Activated CD8-positive, alpha-beta memory T cell treated with anti-CD3 and anti-CD28 coated beads for 1 hour (primary cell): Measurements from ENCODE around the gene SPANXN4.

Source experiments
- DNase-seq, 2 donors: peaks; one replicate each; pipeline ENCODE4 v3.0.0-alpha.2; 2020; ENCODE audit warnings: low read depth in 1 of 2; ENCODE audit errors: extremely low read depth in 1 of 2

The SPANXN4 gene, protein sequence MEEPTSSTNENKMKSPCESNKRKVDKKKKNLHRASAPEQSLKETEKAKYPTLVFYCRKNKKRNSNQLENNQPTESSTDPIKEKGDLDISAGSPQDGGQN

DNA sequence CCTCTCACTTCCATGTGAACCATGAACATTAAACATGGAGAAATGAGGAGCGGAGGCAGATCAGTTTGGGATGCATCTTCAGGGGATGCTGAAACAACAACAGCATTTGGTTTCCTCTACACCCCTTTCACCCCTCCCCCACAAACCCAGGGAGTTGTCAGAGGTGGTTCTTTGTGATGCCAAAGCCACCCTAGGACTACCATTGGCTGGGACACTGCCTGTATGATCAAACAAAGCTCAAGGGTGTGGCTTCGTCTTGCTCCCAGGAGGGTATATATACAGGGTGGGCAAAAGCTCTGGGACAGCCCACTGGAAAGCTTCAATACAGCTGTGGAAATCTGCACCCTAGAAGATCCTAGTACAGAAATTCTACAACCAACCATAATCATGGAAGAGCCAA lies at the start of gene SPANXN4:
TSS of gene SPANXN4 (plus strand) at position 301 of the 400 bp plus-strand sequence. CDS start at position 388, 87 bp downstream.
- no peak for DNase-seq

GRCh38 chrX:142977128-142977914 lies 48.4 kb upstream of the SPANXN4 start:
- DNase-seq: no peak

DNA sequence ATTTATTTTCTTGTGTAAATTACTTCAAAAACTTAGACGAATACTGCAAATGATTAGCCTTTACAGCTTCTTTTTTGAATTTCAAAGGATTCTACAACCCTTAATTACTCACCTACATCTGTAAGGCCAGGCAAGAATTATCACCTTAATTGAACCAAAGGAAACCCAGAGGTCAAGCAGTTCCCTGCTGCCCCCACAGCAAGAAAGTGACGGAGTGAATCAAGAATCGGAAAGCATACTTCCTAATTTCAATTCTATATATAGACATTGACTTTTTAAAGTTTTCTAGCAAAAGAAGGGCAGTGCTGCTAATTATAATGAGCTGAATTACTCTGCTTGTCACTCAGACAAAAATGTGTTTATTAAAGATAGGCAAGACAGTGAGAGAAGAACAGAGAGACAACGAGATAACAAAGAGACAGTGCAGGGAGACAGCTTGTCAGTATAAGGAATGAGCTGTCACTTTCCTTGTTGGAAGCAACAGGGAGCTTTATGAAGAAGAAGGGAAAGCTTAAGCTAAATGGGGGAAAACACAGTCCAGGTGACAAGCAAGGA lies 47.5 kb upstream of the SPANXN4 start:
- DNase-seq: no peak

GRCh38 chrX:142982679-142983078 lies 43.0 kb upstream of the SPANXN4 start:
- no peak for DNase-seq

DNA sequence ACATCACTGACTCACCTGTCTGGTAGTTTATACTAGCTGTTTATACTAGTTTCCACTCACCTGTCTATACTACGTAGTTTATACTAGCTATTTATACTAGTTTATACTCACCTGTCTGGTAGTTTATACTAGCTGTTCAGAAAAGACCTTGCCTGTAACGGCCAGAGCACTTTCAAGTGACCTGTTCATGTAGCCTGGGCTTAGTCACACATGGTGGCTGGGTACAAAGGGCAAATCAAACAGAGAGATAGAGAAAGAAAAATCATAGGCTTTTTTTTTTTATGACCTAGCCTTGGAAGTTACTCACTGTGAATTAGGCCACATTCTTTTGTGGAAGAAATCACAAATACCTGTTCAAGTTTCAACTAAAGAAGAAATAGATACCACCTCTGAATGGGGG lies 30.7 kb upstream of the SPANXN4 start:
- DNase-seq: no peak

DNA sequence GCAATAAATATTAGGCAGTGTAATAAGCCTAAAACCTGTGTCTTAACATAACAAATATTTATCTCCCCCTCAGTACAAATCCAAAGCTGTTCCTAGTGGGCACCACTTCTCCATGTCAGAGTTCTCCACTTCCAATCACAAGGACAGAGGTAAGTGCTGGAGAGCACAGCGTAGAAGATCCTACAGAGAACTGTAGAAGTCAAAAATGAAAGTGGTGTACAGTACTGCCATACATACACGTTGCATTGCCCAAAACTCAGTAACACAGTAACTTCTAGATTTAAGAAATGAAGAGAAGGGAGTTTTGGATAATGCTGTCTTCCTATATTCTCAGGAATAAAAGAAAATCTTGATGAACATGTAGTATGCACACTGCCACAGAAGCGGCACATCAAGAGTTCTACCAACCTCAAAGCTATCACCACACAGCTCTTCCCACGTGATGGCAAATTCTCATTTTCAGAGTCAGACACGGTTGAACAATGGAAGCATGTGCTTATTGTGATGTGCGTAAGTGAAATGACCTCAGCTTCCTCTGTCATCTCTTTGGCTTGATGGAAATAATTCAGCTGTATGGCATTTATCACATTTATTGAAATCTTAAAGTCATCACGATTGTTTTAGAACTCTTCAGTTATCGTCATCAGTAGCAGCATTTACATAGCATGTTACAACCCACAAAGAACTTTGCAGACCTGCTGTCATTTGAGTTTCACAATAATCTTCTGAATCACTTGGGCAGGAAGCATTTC lies 27.1 kb upstream of the SPANXN4 start:
- DNase-seq: no peak

GRCh38 chrX:142999199-142999701 lies 26.5 kb upstream of the SPANXN4 start:
- no peak for DNase-seq

DNA sequence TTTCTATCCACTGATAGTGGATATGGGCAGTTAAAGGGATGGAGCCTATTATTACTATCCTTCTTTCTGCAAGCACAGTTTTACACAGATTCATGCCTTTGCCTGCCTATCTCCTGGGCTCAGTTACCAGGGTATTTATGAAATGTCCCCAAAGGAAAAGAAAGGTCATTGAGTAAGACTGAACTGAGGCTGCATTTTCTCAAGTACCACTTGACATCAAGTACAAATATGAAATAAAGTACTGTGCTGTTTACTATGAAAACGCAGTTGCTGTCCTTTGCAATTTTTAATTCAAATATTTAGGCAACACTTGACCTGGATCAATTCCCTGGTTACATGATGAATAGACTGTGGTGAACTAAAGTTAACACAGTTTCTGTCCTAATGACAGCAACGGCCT lies 23.5 kb upstream of the SPANXN4 start:
- DNase-seq: no peak

DNA sequence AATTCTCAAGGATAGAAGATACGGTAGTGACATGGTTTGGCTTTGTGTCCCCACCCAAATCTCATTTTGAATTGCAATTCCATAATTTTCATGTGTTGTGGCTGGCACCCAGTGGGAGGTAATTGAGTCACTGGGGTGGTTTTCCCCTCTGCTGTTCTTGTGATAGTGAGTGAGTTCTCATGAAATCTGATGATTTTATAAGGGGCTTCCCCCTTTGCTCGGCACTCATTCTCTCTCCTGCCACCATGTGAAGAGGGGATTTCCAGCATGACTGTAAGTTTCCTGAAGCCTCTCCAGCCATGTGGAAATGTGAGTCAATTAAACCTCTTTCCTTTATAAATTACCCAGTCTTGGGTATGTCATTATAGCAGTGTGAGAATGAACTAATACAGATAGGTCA lies 8.5 kb upstream of the SPANXN4 start:
- DNase-seq: no peak

- no peak for DNase-seq
These were observed 1.5 kb downstream of the SPANXN4 start for GRCh38 chrX:143027275-143027674.

- no peak for DNase-seq
These were observed 21.8 kb downstream of the SPANXN4 start for GRCh38 chrX:143047511-143047910.

GRCh38 chrX:143058120-143058519 lies 32.4 kb downstream of the SPANXN4 start:
- no peak for DNase-seq

GRCh38 chrX:143081231-143081630 lies 55.5 kb downstream of the SPANXN4 start:
- DNase-seq: no peak

- no peak for DNase-seq
These were observed 56.8 kb downstream of the SPANXN4 start for GRCh38 chrX:143082537-143082936.
